ENCODE data around the gene GTPBP4. TPM values are rescaled to one million over a fixed set of nuclear protein-coding genes. Genes with fewer than 3 reads are reported as not detected.

The GTPBP4 gene
- total RNA-seq, 1 donor from 2014 or later = 46.2 TPM

DNA sequence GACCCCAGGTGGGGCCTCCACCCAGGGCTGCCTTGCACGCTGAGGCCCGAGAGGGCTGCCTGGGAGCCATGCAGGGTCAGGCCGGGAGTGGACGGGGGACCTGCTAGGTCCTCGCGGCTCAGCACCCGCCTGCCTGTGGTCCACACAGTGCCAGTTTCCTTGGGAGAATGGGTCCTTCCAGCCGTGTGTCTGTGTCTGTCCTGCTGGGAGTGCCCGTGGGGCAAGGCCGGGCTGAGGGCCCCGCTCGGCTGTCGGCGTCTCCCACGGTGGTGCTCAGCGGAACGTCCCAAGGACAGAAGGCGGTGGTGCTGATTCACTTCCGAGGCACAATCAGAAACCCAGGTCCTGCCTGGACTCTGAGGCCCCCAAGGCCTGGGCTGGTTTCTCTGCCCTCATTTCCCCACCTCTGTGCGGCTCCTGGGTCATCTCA is 23.2 kb upstream of the GTPBP4 start:
- H3K9me3 Mint-ChIP-seq (ENCODE audit: unreplicated experiment) = no peaks in the 10 kb centered on the region
- H3K36me3 Mint-ChIP-seq (ENCODE audit: low read depth, unreplicated experiment) = peaks cover 4% of the 10 kb centered on the region
- TF ChIP-seq, protein P1, sequence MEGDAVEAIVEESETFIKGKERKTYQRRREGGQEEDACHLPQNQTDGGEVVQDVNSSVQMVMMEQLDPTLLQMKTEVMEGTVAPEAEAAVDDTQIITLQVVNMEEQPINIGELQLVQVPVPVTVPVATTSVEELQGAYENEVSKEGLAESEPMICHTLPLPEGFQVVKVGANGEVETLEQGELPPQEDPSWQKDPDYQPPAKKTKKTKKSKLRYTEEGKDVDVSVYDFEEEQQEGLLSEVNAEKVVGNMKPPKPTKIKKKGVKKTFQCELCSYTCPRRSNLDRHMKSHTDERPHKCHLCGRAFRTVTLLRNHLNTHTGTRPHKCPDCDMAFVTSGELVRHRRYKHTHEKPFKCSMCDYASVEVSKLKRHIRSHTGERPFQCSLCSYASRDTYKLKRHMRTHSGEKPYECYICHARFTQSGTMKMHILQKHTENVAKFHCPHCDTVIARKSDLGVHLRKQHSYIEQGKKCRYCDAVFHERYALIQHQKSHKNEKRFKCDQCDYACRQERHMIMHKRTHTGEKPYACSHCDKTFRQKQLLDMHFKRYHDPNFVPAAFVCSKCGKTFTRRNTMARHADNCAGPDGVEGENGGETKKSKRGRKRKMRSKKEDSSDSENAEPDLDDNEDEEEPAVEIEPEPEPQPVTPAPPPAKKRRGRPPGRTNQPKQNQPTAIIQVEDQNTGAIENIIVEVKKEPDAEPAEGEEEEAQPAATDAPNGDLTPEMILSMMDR (IDR thresholded peaks at IDR 0.05; ENCODE audit: unreplicated experiment) = no peak
- peaks cover 8% of the 10 kb centered on the region for H3K4me1 Mint-ChIP-seq (ENCODE audit: unreplicated experiment)
- no peak overlapping the region for H3K27ac Mint-ChIP-seq (ENCODE audit: unreplicated experiment)
- H3K27me3 Mint-ChIP-seq (ENCODE audit: unreplicated experiment) = peaks cover 3% of the 10 kb centered on the region
- no peak for DNase-seq (ENCODE audit: low spot score)
- no peak overlapping the region for H3K4me3 Mint-ChIP-seq (ENCODE audit: unreplicated experiment)

DNA sequence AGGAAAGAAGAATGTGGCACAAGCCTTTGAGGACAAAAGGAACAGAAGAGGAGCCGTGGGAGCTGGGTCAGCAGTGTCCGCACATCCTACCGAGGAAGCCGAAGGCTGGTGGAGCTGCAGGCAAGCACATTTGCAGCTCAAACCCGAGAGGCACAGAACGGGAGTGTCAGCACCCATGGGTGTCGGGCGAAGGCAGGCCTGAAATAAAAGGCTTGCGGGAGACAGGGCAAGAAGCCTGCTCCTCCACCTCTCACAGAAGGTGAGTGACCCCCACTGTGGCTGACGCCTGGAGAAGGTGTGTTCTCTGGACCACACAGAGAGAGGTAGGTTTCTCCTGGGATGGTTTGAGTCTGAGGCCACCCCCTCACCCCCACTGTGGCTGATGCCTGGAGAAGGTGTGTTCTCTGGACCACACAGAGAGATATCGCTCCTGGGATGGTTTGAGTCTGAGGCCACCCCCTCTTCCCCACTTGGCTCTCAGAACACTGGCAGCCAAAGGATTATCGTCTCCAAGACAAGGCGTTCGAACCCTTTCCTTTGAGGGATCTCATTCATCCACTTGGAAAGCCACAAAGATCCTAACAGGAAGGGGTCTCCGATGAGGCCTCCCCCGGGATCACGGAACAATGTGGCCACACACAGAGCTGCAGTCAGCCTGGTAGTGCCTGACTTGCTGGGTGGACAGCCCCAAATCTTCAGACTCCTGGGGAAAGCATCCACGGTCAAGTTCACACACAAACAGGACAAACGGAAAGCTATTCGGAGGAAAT is 21.6 kb upstream of the GTPBP4 start:
- Mint-ChIP-seq H3K36me3 (ENCODE audit: low read depth, unreplicated experiment) (peaks cover 4% of the 10 kb centered on the region), H3K27ac (ENCODE audit: unreplicated experiment) (no peak overlapping the region), H3K4me1 (ENCODE audit: unreplicated experiment) (peaks cover 11% of the 10 kb centered on the region), H3K27me3 (ENCODE audit: unreplicated experiment) (peaks cover 3% of the 10 kb centered on the region), H3K9me3 (ENCODE audit: unreplicated experiment) (no peaks in the 10 kb centered on the region), H3K4me3 (ENCODE audit: unreplicated experiment) (no peak overlapping the region)
- TF ChIP-seq, protein P1 (IDR thresholded peaks at IDR 0.05; ENCODE audit: unreplicated experiment) = no peak
- DNase-seq (ENCODE audit: low spot score) = no peak

DNA sequence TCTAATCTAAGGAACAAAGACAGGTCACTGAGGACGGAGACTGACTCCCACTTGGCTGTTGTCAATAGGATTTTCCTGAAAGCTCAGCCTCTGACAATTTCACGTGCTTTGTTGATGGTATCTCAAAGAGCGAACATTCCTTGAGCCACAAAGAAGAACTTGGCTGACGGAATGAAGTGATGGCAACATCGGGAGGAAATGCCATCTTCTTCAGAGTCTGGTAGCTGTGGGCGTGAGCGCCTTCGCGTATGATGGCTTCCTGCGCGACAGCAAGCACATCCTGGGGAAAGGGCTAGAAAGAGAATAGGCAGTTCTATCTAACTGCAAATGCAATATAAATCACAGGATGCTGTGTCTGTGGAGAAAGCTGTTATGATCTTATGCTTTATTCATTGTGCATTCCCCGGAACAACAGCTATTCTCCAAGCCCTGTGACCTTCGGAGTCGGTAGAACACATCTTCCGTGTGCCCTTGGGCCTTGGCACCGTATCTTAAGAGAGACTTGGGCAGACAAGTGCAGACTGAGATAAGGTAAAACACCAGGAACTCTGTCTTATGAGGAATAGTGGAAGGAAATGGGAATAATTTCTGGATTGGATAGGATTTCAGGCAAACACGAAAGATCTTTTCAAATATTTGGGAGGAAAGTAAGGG is 19.6 kb upstream of the GTPBP4 start:
- H3K36me3 Mint-ChIP-seq (ENCODE audit: low read depth, unreplicated experiment) = peaks cover 4% of the 10 kb centered on the region
- TF ChIP-seq, protein P1 (IDR thresholded peaks at IDR 0.05; ENCODE audit: unreplicated experiment) = no peak
- H3K4me1 Mint-ChIP-seq (ENCODE audit: unreplicated experiment) = peaks cover 11% of the 10 kb centered on the region
- H3K27me3 Mint-ChIP-seq (ENCODE audit: unreplicated experiment) = peaks cover 5% of the 10 kb centered on the region
- no peak for DNase-seq (ENCODE audit: low spot score)
- H3K27ac Mint-ChIP-seq (ENCODE audit: unreplicated experiment) = no peak overlapping the region
- peaks cover 5% of the 10 kb centered on the region for H3K9me3 Mint-ChIP-seq (ENCODE audit: unreplicated experiment)
- H3K4me3 Mint-ChIP-seq (ENCODE audit: unreplicated experiment) = no peak overlapping the region

DNA sequence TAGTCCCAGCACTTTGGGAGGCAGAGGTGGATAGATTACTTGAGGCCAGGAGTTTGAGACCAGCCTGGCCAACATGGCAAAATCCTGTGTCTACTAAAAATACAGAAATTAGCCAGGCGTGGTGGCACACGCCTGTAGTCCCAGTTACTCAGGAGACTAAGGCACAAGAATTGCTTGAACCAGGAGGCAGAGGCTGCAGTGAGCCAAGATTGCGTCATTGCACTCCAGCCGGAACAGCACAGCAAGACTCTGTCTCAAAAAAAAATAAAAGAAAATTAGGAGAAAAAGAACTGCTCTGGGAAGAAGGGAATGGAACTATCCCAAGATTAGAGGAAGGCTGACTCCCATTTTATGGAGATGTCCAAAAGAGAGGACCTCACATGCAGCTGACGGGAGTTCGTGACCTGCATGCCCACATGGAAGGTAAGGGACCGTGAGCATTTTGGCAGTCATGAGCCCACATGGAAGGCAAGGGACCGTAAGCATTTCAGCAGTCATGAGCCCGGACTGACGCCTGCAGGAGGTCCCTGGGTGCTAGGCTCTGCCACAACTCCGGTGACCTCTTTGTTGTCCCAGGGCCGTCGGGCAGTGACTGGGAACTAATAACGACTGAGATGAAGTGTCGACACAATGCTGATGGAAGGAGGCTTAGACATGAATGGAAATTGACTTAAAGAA is 18.6 kb upstream of the GTPBP4 start:
- peaks cover 4% of the 10 kb centered on the region for H3K36me3 Mint-ChIP-seq (ENCODE audit: low read depth, unreplicated experiment)
- peaks cover 11% of the 10 kb centered on the region for H3K4me1 Mint-ChIP-seq (ENCODE audit: unreplicated experiment)
- DNase-seq (ENCODE audit: low spot score) = no peak
- no peak overlapping the region for H3K4me3 Mint-ChIP-seq (ENCODE audit: unreplicated experiment)
- H3K27me3 Mint-ChIP-seq (ENCODE audit: unreplicated experiment) = peaks cover 5% of the 10 kb centered on the region
- no peak overlapping the region for H3K27ac Mint-ChIP-seq (ENCODE audit: unreplicated experiment)
- TF ChIP-seq, protein P1 (IDR thresholded peaks at IDR 0.05; ENCODE audit: unreplicated experiment) = no peak
- peaks cover 5% of the 10 kb centered on the region for H3K9me3 Mint-ChIP-seq (ENCODE audit: unreplicated experiment)

Data from endothelial cell (in vitro differentiated cells).